ENCODE results near the gene MTA2. TPM values are rescaled to one million over a fixed set of nuclear protein-coding genes. Genes with fewer than 3 reads are reported as not detected.
"Not testable (repeated sequence)": the region's sequence is repeated elsewhere in the genome, so short reads cannot be mapped to it uniquely, and the experiment has no call there.

Gene MTA2
- polyA plus RNA-seq, 2 of the 4 experiments (the other 2 are of a cell fraction) = 21.8 to 85.0 TPM

DNA sequence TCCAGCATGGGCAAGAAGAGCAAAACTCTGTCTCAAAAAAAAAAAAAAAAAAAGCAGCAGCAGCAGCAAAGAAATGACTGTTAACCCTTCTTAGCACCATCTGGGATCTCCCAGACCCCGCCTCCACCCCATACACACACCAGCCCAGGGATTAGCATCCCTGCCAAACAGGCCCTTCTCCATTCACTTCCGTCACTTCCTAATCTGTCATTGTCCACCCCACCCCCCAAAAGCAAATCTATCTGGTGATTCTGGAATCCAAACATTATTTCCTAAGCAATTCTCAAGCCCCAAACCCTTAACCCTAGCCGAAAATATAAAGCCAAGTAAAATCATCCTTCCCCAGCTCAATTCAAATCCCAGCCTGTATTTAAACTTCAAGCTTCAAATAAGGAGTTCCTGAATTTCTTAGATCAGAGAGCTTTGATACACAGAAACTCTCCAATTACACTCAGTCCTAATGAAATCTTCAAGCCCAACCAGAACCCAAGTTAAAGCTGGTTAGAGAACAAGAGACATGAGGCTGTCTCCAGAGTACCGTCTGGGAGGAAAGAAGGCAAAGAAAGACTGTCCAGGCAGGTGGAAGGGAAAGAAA, 49.1 kb downstream of the MTA2 start:
- Histone ChIP-seq H3K27ac (peak overlapping the region; percentile 90 to 94), H3K4me3 (peak overlapping the region; percentile 9; the same call in 1 of the 3 replicates), H3K4me1 (peaks cover 83% of the 10 kb centered on the region), H3K9me3 (no peaks in the 10 kb centered on the region), H3K4me2 (peak overlapping the region; percentile 86)
- no peak for FAIRE-seq
- no peak for ATAC-seq
- 35% methylated on average over 4 of the region's 4 CpGs for WGBS (ENCODE audit: missing lambda C conversion rate)
- ChIA-PET CTCF (interaction anchor here (0.8 to 12.6 kb wide), 13 partner anchors 8 to 185 kb away, joined by 3 to 296 read pairs (median 4); partner anchors contain the start of genes AHNAK and SCGB1A1), POLR2A (interaction anchor here (1.2 to 4.1 kb wide), 6 partner anchors 9 to 201 kb away, joined by 4 to 31 read pairs (median 6); partner anchors contain the start of genes EEF1G, TUT1 and ZBTB3)
- DNase-seq (ENCODE audit: low read depth in 1 of 2, low spot score in 1 of 2) = no peak
- TF ChIP-seq EHMT2 (IDR thresholded peaks at IDR 0.05; ENCODE audit: low read depth) (no peak), ZC3H11A (IDR thresholded peaks at IDR 0.05) (no peak), HOXB13 (CRISPR knock-in tag; IDR thresholded peaks at IDR 0.05; ENCODE audit: low read depth) (no peak), TP53 (CRISPR knock-in tag; IDR thresholded peaks at IDR 0.05) (no peak), ESRRA (IDR thresholded peaks at IDR 0.05; ENCODE audit: borderline replicate concordance, low read length) (no peak), PHF8 (IDR thresholded peaks at IDR 0.05; ENCODE audit: borderline replicate concordance, low read depth) (no peak), MAFK (IDR thresholded peaks at IDR 0.05; ENCODE audit: partially characterized antibody) (no peak), POLR2A (IDR thresholded peaks at IDR 0.05; ENCODE audit: low read length) (no peak)

- peaks cover 66% of the 10 kb centered on the region for H3K4me1 ChIP-seq
- DNase-seq (ENCODE audit: low read depth in 1 of 2, low spot score in 1 of 2); H3K4me3 ChIP-seq; ATAC-seq; POLR2A ChIA-PET; H3K4me2 ChIP-seq; H3K9me3 ChIP-seq; FAIRE-seq: not testable (repeated sequence)
- WGBS (ENCODE audit: missing lambda C conversion rate) = 87% methylated on average over 2 of the region's 2 CpGs
- peak overlapping the region in 1 of 2 experiments; percentile 97; a peak in 3 of 6 replicates for H3K27ac ChIP-seq
- CTCF ChIA-PET = interaction anchor here (0.6 to 12.6 kb wide), 9 partner anchors 9 to 156 kb away, joined by 3 to 296 read pairs (median 6); partner anchors contain the start of genes AHNAK and SCGB1A1
Observed at GRCh38 chr11:62550478-62550877, 51.2 kb downstream of the MTA2 start.

- 22% methylated on average over 17 of the region's 17 CpGs for WGBS (ENCODE audit: missing lambda C conversion rate)
- ChIA-PET POLR2A (no interaction called here), CTCF (interaction anchor here (0.6 to 13.4 kb wide), 10 partner anchors 7 to 167 kb away, joined by 3 to 296 read pairs (median 4); no protein-coding TSS in a partner anchor)
- Histone ChIP-seq H3K9me3 (no peaks in the 10 kb centered on the region), H3K27ac (peak overlapping the region; percentile 97 to 98), H3K4me3 (no peak overlapping the region), H3K4me1 (peaks cover 57% of the 10 kb centered on the region), H3K4me2 (peak overlapping the region; percentile 96)
- peak; percentile 28 to 56 for DNase-seq (ENCODE audit: low read depth in 1 of 2, low spot score in 1 of 2)
- no peak for FAIRE-seq
- ATAC-seq = no peak
- no peak for TF ChIP-seq CTCF (IDR thresholded peaks at IDR 0.05)
- no peak for TF ChIP-seq HOXB5 (CRISPR knock-in tag; IDR thresholded peaks at IDR 0.05)
- TF ChIP-seq JUN (IDR thresholded peaks at IDR 0.05) = no peak
- TF ChIP-seq, protein P1, sequence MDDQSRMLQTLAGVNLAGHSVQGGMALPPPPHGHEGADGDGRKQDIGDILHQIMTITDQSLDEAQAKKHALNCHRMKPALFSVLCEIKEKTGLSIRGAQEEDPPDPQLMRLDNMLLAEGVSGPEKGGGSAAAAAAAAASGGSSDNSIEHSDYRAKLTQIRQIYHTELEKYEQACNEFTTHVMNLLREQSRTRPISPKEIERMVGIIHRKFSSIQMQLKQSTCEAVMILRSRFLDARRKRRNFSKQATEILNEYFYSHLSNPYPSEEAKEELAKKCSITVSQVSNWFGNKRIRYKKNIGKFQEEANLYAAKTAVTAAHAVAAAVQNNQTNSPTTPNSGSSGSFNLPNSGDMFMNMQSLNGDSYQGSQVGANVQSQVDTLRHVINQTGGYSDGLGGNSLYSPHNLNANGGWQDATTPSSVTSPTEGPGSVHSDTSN (IDR thresholded peaks at IDR 0.05) = no peak
- no peak for TF ChIP-seq CHD2 (IDR thresholded peaks at IDR 0.05; ENCODE audit: low read length, partially characterized antibody)
- no peak; the same call in 2 of the 3 replicates for TF ChIP-seq SMC3 (IDR thresholded peaks at IDR 0.05)
- no peak for TF ChIP-seq EP300 (IDR thresholded peaks at IDR 0.05)
- no peak for TF ChIP-seq EHF (CRISPR knock-in tag; IDR thresholded peaks at IDR 0.05)
- no peak for TF ChIP-seq JUNB (IDR thresholded peaks at IDR 0.05)
- no peak for TF ChIP-seq NFE2L2 (conservative IDR thresholded peaks at IDR 0.05; ENCODE audit: low read length)
- TF ChIP-seq, protein P2, sequence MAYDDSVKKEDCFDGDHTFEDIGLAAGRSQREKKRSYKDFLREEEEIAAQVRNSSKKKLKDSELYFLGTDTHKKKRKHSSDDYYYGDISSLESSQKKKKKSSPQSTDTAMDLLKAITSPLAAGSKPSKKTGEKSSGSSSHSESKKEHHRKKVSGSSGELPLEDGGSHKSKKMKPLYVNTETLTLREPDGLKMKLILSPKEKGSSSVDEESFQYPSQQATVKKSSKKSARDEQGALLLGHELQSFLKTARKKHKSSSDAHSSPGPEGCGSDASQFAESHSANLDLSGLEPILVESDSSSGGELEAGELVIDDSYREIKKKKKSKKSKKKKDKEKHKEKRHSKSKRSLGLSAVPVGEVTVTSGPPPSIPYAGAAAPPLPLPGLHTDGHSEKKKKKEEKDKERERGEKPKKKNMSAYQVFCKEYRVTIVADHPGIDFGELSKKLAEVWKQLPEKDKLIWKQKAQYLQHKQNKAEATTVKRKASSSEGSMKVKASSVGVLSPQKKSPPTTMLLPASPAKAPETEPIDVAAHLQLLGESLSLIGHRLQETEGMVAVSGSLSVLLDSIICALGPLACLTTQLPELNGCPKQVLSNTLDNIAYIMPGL (CRISPR knock-in tag; IDR thresholded peaks at IDR 0.05; ENCODE audit: borderline replicate concordance) = no peak
- TF ChIP-seq TFCP2L1 (CRISPR knock-in tag; IDR thresholded peaks at IDR 0.05) = no peak
- TF ChIP-seq ATOH8 (CRISPR knock-in tag; IDR thresholded peaks at IDR 0.05; ENCODE audit: low read depth) = no peak
- no peak for TF ChIP-seq ESRRA (IDR thresholded peaks at IDR 0.05; ENCODE audit: borderline replicate concordance, low read length)
- TF ChIP-seq HOXA7 (CRISPR knock-in tag; IDR thresholded peaks at IDR 0.05) = no peak
- TF ChIP-seq, protein P3, sequence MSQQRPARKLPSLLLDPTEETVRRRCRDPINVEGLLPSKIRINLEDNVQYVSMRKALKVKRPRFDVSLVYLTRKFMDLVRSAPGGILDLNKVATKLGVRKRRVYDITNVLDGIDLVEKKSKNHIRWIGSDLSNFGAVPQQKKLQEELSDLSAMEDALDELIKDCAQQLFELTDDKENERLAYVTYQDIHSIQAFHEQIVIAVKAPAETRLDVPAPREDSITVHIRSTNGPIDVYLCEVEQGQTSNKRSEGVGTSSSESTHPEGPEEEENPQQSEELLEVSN (IDR thresholded peaks at IDR 0.05; ENCODE audit: borderline replicate concordance, low read depth) = 0 out of 2 replicates have a peak, but pooled peaks have one; percentile 42
- TF ChIP-seq MAX (IDR thresholded peaks at IDR 0.05) = peak; percentile 76
- TF ChIP-seq CHD4 (IDR thresholded peaks at IDR 0.05; ENCODE audit: borderline replicate concordance) = no peak
- TF ChIP-seq HOXB13 (CRISPR knock-in tag; IDR thresholded peaks at IDR 0.05; ENCODE audit: low read depth) = no peak
- TF ChIP-seq GATA3 (IDR thresholded peaks at IDR 0.05; ENCODE audit: borderline replicate concordance) = peak; percentile 36; the same call in 1 of the 2 replicates
Observed at GRCh38 chr11:62548545-62549335, 52.9 kb downstream of the MTA2 start.
